ENCODE data around the gene CHI3L1.

CHI3L1 gene

DNA sequence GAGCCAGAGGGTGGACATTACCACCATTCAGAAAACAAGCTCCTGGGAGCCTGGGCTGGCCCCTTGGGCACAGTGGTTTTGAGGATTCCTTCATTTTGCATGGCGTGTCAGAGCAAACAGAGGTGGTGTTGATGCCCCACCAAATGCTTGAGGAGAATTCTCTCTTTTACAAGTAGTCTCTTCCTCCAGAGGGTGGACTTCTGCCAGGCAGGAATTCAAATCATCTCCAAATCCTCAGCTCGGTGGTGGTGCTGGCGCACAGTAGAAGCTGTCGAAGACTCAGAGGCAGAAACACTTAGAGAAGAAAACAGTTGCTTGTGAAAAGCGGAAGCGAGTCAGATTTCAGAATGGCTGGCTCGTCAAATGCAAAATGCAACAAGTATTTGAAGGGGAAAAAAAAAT, 3.4 kb upstream of the CHI3L1 start:
- Histone ChIP-seq H3K9me3 (ENCODE audit: control insufficient read depth, low read length) (no peaks in the 10 kb centered on the region), H3K4me3 (ENCODE audit: extremely low read depth, insufficient read depth, low read length, poor library complexity, severe bottlenecking) (no peak overlapping the region), H3K36me3 (ENCODE audit: control insufficient read depth, insufficient read depth, low read length) (no peaks in the 10 kb centered on the region), H3K4me1 (ENCODE audit: control insufficient read depth, insufficient read depth, low read length, poor library complexity, severe bottlenecking) (peaks cover 20% of the 10 kb centered on the region), H3K27ac (ENCODE audit: low read depth, low read length, severe bottlenecking) (no peak overlapping the region)
- 74 to 86% methylated on average over 5 to 7 of the region's 7 CpGs for WGBS, 2 experiments (ENCODE audit: insufficient coverage in 2 of 2)

DNA sequence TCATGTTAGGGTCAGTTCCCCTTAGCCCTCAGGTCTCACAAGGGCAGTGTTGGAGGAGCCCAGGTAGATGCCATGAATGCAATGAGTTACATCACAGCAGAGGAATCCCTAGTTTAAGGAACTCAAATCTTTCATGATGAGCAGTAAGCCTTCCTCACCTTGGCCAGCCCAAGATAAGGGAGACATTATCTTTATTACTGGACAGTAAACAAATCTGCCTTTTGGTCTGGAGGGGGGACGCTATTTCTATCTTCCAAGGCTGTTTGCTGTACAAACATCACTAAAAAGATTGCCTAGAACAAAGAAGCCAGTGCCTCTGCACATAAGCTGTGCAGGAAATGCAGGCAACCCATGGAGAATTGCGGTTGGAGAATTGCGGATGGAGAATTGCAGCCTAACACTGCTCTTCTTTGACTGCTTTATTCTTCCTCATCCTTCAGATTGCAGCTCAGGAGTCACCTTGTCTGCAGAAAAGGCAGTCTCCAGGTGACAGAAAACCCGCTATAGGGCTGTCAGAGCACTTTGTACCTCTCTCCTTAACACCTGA, 2.3 kb upstream of the CHI3L1 start:
- Histone ChIP-seq H3K4me1 (ENCODE audit: control insufficient read depth, insufficient read depth, low read length, poor library complexity, severe bottlenecking) (peaks cover 19% of the 10 kb centered on the region), H3K36me3 (ENCODE audit: control insufficient read depth, insufficient read depth, low read length) (no peaks in the 10 kb centered on the region), H3K4me3 (ENCODE audit: extremely low read depth, insufficient read depth, low read length, poor library complexity, severe bottlenecking) (no peak overlapping the region), H3K9me3 (ENCODE audit: control insufficient read depth, low read length) (no peaks in the 10 kb centered on the region), H3K27ac (ENCODE audit: low read depth, low read length, severe bottlenecking) (no peak overlapping the region)
- 90 to 97% methylated on average over 3 of the region's 4 CpGs for WGBS, 2 experiments (ENCODE audit: insufficient coverage in 2 of 2)

- H3K27ac ChIP-seq (ENCODE audit: low read depth, low read length, severe bottlenecking) = no peak overlapping the region
Observed at GRCh38 chr1:203187689-203188264, 1.3 kb upstream of the CHI3L1 start.

DNA sequence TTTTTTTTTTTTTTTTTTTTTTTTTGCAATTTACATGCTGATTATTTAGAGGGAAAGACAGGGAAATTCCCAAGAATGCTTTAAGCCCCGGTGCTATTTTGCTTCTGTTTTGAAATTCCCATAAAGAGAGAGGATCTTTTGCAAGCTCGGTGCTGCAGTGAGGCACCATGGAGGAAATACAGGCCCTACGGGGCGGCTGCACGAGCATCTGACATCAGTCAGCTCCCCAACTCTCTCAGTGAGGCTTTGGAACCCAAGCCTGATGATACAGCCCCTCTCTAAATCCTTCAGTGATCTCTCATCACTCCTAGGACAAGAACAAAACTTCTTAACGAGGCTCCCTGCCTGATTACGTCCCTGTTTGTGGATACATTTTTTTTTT, 791 bp upstream of the CHI3L1 start:
- Histone ChIP-seq H3K27ac (ENCODE audit: low read depth, low read length, severe bottlenecking) (no peak overlapping the region), H3K4me3 (ENCODE audit: extremely low read depth, insufficient read depth, low read length, poor library complexity, severe bottlenecking) (no peak overlapping the region), H3K9me3 (ENCODE audit: control insufficient read depth, low read length) (no peaks in the 10 kb centered on the region), H3K4me1 (ENCODE audit: control insufficient read depth, insufficient read depth, low read length, poor library complexity, severe bottlenecking) (peaks cover 19% of the 10 kb centered on the region), H3K36me3 (ENCODE audit: control insufficient read depth, insufficient read depth, low read length) (no peaks in the 10 kb centered on the region)
- WGBS, 2 experiments (ENCODE audit: insufficient coverage in 2 of 2) = 35 to 41% methylated on average over 6 of the region's 7 CpGs

More at GRCh38 chr1:203187689-203188264, 1.3 kb upstream of the CHI3L1 start:
- 100% methylated on average over 2 of the region's 3 CpGs; no CpG with 5 or more reads in 1 of the 2 experiments for WGBS, 2 experiments (ENCODE audit: insufficient coverage in 2 of 2)
- peaks cover 19% of the 10 kb centered on the region for H3K4me1 ChIP-seq (ENCODE audit: control insufficient read depth, insufficient read depth, low read length, poor library complexity, severe bottlenecking)
- H3K36me3 ChIP-seq (ENCODE audit: control insufficient read depth, insufficient read depth, low read length) = no peaks in the 10 kb centered on the region
- H3K4me3 ChIP-seq (ENCODE audit: extremely low read depth, insufficient read depth, low read length, poor library complexity, severe bottlenecking) = no peak overlapping the region
- H3K9me3 ChIP-seq (ENCODE audit: control insufficient read depth, low read length) = no peaks in the 10 kb centered on the region

DNA sequence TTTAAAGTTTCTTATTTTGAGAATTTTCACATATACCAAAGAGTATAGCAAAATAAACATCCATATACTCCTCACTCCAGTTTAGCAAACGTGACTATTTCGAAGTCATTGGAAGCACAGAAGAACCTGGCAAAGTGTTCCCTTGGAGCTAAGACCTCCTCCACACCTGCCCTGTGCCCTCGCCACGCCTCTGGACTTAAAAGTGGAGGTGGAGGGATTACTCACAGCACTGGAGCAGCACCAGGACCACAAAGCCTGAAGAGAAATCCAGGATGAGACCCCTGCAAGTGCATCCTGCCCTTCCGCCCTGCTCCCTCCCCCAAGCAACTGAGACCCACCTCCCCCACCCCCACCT, 436 bp downstream of the CHI3L1 start:
- Histone ChIP-seq H3K4me1 (ENCODE audit: control insufficient read depth, insufficient read depth, low read length, poor library complexity, severe bottlenecking) (peaks cover 19% of the 10 kb centered on the region), H3K27ac (ENCODE audit: low read depth, low read length, severe bottlenecking) (no peak overlapping the region), H3K9me3 (ENCODE audit: control insufficient read depth, low read length) (no peaks in the 10 kb centered on the region), H3K4me3 (ENCODE audit: extremely low read depth, insufficient read depth, low read length, poor library complexity, severe bottlenecking) (no peak overlapping the region), H3K36me3 (ENCODE audit: control insufficient read depth, insufficient read depth, low read length) (no peaks in the 10 kb centered on the region)
- 72 to 80% methylated on average over 2 to 3 of the region's 5 CpGs for WGBS, 2 experiments (ENCODE audit: insufficient coverage in 2 of 2)

DNA sequence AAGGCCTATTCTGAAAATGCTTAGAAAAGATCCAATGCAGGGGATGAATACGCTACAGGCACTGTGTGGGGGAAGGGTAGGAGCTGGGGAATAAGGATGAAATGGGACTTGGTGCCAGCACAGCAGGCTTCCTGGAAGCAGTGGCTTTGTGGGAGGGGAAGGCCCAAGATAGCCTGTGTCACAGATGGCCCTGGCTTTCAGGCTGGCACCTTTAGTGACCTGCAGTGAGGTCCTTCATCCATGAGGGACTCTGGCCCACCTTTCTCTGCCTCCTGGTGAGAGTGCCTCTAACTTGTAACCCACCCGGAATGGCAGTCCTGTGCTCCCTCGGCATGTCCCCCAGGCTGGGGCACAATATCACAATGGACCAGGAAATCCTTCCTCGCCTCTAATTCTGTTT, 919 bp downstream of the CHI3L1 start:
- Histone ChIP-seq H3K27ac (ENCODE audit: low read depth, low read length, severe bottlenecking) (no peak overlapping the region), H3K9me3 (ENCODE audit: control insufficient read depth, low read length) (no peaks in the 10 kb centered on the region), H3K36me3 (ENCODE audit: control insufficient read depth, insufficient read depth, low read length) (no peaks in the 10 kb centered on the region), H3K4me3 (ENCODE audit: extremely low read depth, insufficient read depth, low read length, poor library complexity, severe bottlenecking) (no peak overlapping the region), H3K4me1 (ENCODE audit: control insufficient read depth, insufficient read depth, low read length, poor library complexity, severe bottlenecking) (peaks cover 19% of the 10 kb centered on the region)
- 76 to 81% methylated on average over 4 of the region's 4 CpGs for WGBS, 2 experiments (ENCODE audit: insufficient coverage in 2 of 2)

DNA sequence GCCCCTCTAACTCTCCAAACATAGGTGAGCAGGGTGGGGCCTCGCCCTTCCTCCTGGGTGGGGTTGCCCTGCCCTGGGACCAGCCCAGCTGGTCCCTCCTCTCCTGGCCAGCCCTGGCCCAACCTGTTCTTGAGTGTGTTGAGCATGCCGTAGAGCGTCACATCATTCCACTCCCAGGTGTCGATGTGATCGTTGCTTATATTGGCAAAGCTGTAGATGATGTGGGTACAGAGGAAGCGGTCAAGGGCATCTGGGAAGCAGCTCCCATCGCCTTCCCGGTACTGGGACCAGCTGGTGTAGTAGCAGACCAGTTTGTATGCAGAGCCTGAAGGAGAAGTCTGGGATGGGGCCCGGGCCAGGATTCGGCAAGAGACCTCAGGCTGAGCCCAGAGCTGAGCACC, 1.4 kb downstream of the CHI3L1 start:
- Histone ChIP-seq H3K36me3 (ENCODE audit: control insufficient read depth, insufficient read depth, low read length) (no peaks in the 10 kb centered on the region), H3K27ac (ENCODE audit: low read depth, low read length, severe bottlenecking) (no peak overlapping the region), H3K4me1 (ENCODE audit: control insufficient read depth, insufficient read depth, low read length, poor library complexity, severe bottlenecking) (peaks cover 19% of the 10 kb centered on the region), H3K9me3 (ENCODE audit: control insufficient read depth, low read length) (no peaks in the 10 kb centered on the region), H3K4me3 (ENCODE audit: extremely low read depth, insufficient read depth, low read length, poor library complexity, severe bottlenecking) (no peak overlapping the region)
- WGBS, 2 experiments (ENCODE audit: insufficient coverage in 2 of 2) = 93 to 94% methylated on average over 8 to 10 of the region's 10 CpGs

DNA sequence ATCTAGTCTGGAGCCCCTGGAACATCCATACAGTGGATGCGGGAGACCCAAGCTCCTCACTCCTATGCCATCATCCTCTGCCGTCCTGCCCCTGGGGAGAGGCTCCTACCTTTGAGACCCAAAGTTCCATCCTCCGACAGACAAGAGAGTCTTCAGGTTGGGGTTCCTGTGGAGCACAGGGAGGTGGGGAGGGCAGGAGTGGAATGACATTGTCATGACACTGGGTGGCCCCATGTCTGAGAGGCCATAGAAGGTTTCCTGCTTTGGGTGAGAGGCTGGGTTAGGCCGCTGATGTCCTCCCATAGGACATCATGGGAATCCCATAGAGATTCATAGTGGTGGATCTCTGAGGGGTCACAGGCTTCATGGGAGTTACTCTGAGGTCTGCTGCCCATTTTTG, 2.0 kb downstream of the CHI3L1 start:
- 86 to 100% methylated on average over 1 to 2 of the region's 4 CpGs for WGBS, 2 experiments (ENCODE audit: insufficient coverage in 2 of 2)
- Histone ChIP-seq H3K4me3 (ENCODE audit: extremely low read depth, insufficient read depth, low read length, poor library complexity, severe bottlenecking) (no peak overlapping the region), H3K9me3 (ENCODE audit: control insufficient read depth, low read length) (no peaks in the 10 kb centered on the region), H3K27ac (ENCODE audit: low read depth, low read length, severe bottlenecking) (no peak overlapping the region), H3K4me1 (ENCODE audit: control insufficient read depth, insufficient read depth, low read length, poor library complexity, severe bottlenecking) (peaks cover 23% of the 10 kb centered on the region), H3K36me3 (ENCODE audit: control insufficient read depth, insufficient read depth, low read length) (no peaks in the 10 kb centered on the region)

GRCh38 chr1:203183828-203184227, 2.7 kb downstream of the CHI3L1 start:
- H3K4me1 ChIP-seq (ENCODE audit: control insufficient read depth, insufficient read depth, low read length, poor library complexity, severe bottlenecking) = peaks cover 30% of the 10 kb centered on the region
- H3K27ac ChIP-seq (ENCODE audit: low read depth, low read length, severe bottlenecking) = no peak overlapping the region
- no peak overlapping the region for H3K4me3 ChIP-seq (ENCODE audit: extremely low read depth, insufficient read depth, low read length, poor library complexity, severe bottlenecking)
- no peaks in the 10 kb centered on the region for H3K9me3 ChIP-seq (ENCODE audit: control insufficient read depth, low read length)
- WGBS, 2 experiments (ENCODE audit: insufficient coverage in 2 of 2) = 92% methylated on average over 2 of the region's 2 CpGs; no CpG with 5 or more reads in 1 of the 2 experiments
- H3K36me3 ChIP-seq (ENCODE audit: control insufficient read depth, insufficient read depth, low read length) = no peaks in the 10 kb centered on the region

- Histone ChIP-seq H3K4me3 (ENCODE audit: extremely low read depth, insufficient read depth, low read length, poor library complexity, severe bottlenecking) (no peak overlapping the region), H3K27ac (ENCODE audit: low read depth, low read length, severe bottlenecking) (no peak overlapping the region), H3K36me3 (ENCODE audit: control insufficient read depth, insufficient read depth, low read length) (no peaks in the 10 kb centered on the region), H3K9me3 (ENCODE audit: control insufficient read depth, low read length) (no peaks in the 10 kb centered on the region), H3K4me1 (ENCODE audit: control insufficient read depth, insufficient read depth, low read length, poor library complexity, severe bottlenecking) (peaks cover 36% of the 10 kb centered on the region)
- 98% methylated on average over 6 to 7 of the region's 7 CpGs for WGBS, 2 experiments (ENCODE audit: insufficient coverage in 2 of 2)
Observed at GRCh38 chr1:203182387-203182953, 4.0 kb downstream of the CHI3L1 start.

Measured in mesodermal cell (in vitro differentiated cells).